ENCODE data around the gene NKD1. TPM values are rescaled to one million over a fixed set of nuclear protein-coding genes. Genes with fewer than 3 reads are reported as not detected.
A peak's percentile ranks its signal among the peaks of the same experiment; 100 is the strongest.

NKD1 gene
- total and polyA plus RNA-seq, 2 donors from 2014 or later, result 1.1 to 9.9 TPM

- TF ChIP-seq CTCF (IDR thresholded peaks at IDR 0.05; ENCODE audit: borderline replicate concordance, extremely low read depth, insufficient read depth), result no peak
- H3K9me3 ChIP-seq (ENCODE audit: control insufficient read depth in 2 of 3, insufficient read depth in 1 of 3, low read length in 3 of 3), result no peaks in the 10 kb centered on the region
- H3K9ac ChIP-seq (ENCODE audit: low read length in 3 of 3), result no peak overlapping the region
- H3K4me3 ChIP-seq (ENCODE audit: low read length in 3 of 3), result no peak overlapping the region
- no peaks in the 10 kb centered on the region for H3K36me3 ChIP-seq (ENCODE audit: control insufficient read depth in 2 of 3, insufficient read depth in 3 of 3, low read length in 3 of 3)
- FAIRE-seq (no peak), DNase-seq (peak in 1 of 5 donors; percentile 9)
- H3K27me3 ChIP-seq (ENCODE audit: control insufficient read depth, insufficient read depth, low read length), result no peaks in the 10 kb centered on the region
- no peaks in the 10 kb centered on the region for H3K4me1 ChIP-seq (ENCODE audit: control insufficient read depth in 2 of 3, insufficient read depth in 2 of 3, low read depth in 1 of 3, low read length in 3 of 3)
- intact Hi-C loops (cut with DNase I), result no loop called here
- H3K27ac ChIP-seq (ENCODE audit: low read depth in 2 of 2, low read length in 2 of 2), result no peak overlapping the region
These were observed 10.5 kb upstream of the NKD1 start for GRCh38 chr16:50537533-50538290.

DNA sequence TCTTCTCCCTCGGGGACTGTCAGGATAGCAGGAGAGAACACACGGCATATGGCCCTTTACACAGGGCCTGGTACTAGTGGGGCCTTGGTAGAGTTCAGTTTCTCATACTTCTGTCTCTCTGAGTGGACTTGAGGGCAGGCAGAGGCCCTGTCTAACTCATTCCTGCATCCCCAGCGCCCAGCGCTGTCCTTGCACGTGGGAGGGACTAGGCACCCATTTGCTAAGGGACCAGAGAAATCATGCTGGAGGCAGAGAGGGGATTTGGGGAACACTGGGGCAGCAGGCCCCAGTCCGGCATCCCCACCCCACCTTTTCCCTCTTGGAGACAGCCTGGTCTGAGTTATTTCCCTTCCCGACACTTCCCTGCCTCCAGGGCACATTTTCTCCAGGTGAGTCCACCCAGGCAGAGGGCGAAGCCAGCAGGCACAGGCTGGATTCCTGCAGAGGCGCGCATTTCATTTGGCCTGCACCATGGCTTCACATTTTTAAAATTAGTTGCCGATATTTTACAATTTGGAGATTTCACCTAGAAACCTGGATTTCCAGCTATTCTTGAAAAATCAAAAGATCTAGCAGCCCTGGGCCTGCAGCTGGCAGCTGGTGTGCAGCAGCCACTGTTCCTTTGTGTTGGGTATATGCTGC, 9.7 kb upstream of the NKD1 start:
- Histone ChIP-seq H3K9me3 (ENCODE audit: control insufficient read depth in 2 of 3, insufficient read depth in 1 of 3, low read length in 3 of 3) (no peaks in the 10 kb centered on the region), H3K36me3 (ENCODE audit: control insufficient read depth in 2 of 3, insufficient read depth in 3 of 3, low read length in 3 of 3) (no peaks in the 10 kb centered on the region), H3K9ac (ENCODE audit: low read length in 3 of 3) (no peak overlapping the region), H3K4me1 (ENCODE audit: control insufficient read depth in 2 of 3, insufficient read depth in 2 of 3, low read depth in 1 of 3, low read length in 3 of 3) (no peaks in the 10 kb centered on the region), H3K4me3 (ENCODE audit: low read length in 3 of 3) (no peak overlapping the region), H3K27me3 (ENCODE audit: control insufficient read depth, insufficient read depth, low read length) (no peaks in the 10 kb centered on the region), H3K27ac (ENCODE audit: low read depth in 2 of 2, low read length in 2 of 2) (no peak overlapping the region)
- TF ChIP-seq CTCF (IDR thresholded peaks at IDR 0.05; ENCODE audit: borderline replicate concordance, extremely low read depth, insufficient read depth), result no peak
- DNase-seq (peak in 2 of 5 donors; percentile 11 to 21), FAIRE-seq (no peak)
- intact Hi-C loops (cut with DNase I), result no loop called here

- H3K27ac ChIP-seq (ENCODE audit: low read depth in 2 of 2, low read length in 2 of 2), result no peak overlapping the region
- H3K27me3 ChIP-seq (ENCODE audit: control insufficient read depth, insufficient read depth, low read length), result no peaks in the 10 kb centered on the region
- H3K36me3 ChIP-seq (ENCODE audit: control insufficient read depth in 2 of 3, insufficient read depth in 3 of 3, low read length in 3 of 3), result no peaks in the 10 kb centered on the region
- H3K4me1 ChIP-seq (ENCODE audit: control insufficient read depth in 2 of 3, insufficient read depth in 2 of 3, low read depth in 1 of 3, low read length in 3 of 3), result no peaks in the 10 kb centered on the region
- DNase-seq, result peak in 1 of 5 donors; percentile 30
- intact Hi-C loops (cut with DNase I), result no loop called here
- TF ChIP-seq CTCF (IDR thresholded peaks at IDR 0.05; ENCODE audit: borderline replicate concordance, extremely low read depth, insufficient read depth), result no peak
- H3K9me3 ChIP-seq (ENCODE audit: control insufficient read depth in 2 of 3, insufficient read depth in 1 of 3, low read length in 3 of 3), result no peaks in the 10 kb centered on the region
- H3K9ac ChIP-seq (ENCODE audit: low read length in 3 of 3), result no peak overlapping the region
- H3K4me3 ChIP-seq (ENCODE audit: low read length in 3 of 3), result no peak overlapping the region
- FAIRE-seq, result no peak
These were observed 9.0 kb upstream of the NKD1 start for GRCh38 chr16:50539053-50539695.

Data from kidney (tissue), 14 donors.